Loucy (cell line): ENCODE results near the gene CDC23.

Source experiments
- CTCF ChIP-seq: fragments of 200-600 bp; sonication (generic); conservative IDR thresholded peaks from 2 replicates; pipeline ENCODE4 v1.5.1; 2014; ENCODE audit warnings: mild to moderate bottlenecking, antibody characterized with exemption, low read length
- EZH2phosphoT487 ChIP-seq: fragments of 200-600 bp; IDR thresholded peaks from 2 replicates; pipeline ENCODE4 v1.6.1; 2018; ENCODE audit warnings: antibody characterized with exemption, mild to moderate bottlenecking, moderate library complexity, borderline replicate concordance

GRCh38 chr5:138149530-138149929 is 63.6 kb downstream of the CDC23 start:
- TF ChIP-seq CTCF = no peak
- no peak for TF ChIP-seq EZH2phosphoT487
